Left lung (tissue), 10 donors: ENCODE data around the gene PTPRN2. TPM values are rescaled to one million over a fixed set of nuclear protein-coding genes. Genes with fewer than 3 reads are reported as not detected.
"Not testable (repeated sequence)": the region's sequence is repeated elsewhere in the genome, so short reads cannot be mapped to it uniquely, and the experiment has no call there.

Experiments
- ATAC-seq: fragments of 200-7000 bp; cut with Tn5 transposase; one replicate; pipeline ENCODE4 v1.9.1; 2020; ENCODE audit warnings: moderate library complexity
- DNase-seq, 4 donors: peaks; one replicate each; pipeline ENCODE4 v3.0.0-alpha.2; 2013 to 2020
- H3K27ac ChIP-seq, 2 donors: fragments of 200-600 bp; sonication (generic) in 1 of 2; one replicate each; pipeline versions ENCODE4 v1.5.0 to v1.8.0; 2020 to 2021
- H3K27me3 ChIP-seq, 2 donors: fragments of 200-600 bp; sonication (generic) in 1 of 2; one replicate each; pipeline versions ENCODE4 v1.5.0 to v1.8.0; 2020 to 2021
- H3K36me3 ChIP-seq, 2 donors: fragments of 200-600 bp; sonication (generic) in 1 of 2; one replicate each; pipeline versions ENCODE4 v1.5.0 to v1.8.0; 2020 to 2021
- H3K4me1 ChIP-seq, 2 donors: fragments of 200-600 bp; one replicate each; pipeline ENCODE4 v1.8.0; 2021
- H3K4me3 ChIP-seq, 2 donors: fragments of 200-600 bp; sonication (generic) in 1 of 2; one replicate each; pipeline versions ENCODE4 v1.5.0 to v1.8.0; 2020 to 2021; ENCODE audit warnings: mild to moderate bottlenecking in 1 of 2
- H3K9me3 ChIP-seq, 2 donors: fragments of 200-600 bp; sonication (generic) in 1 of 2; one replicate each; pipeline versions ENCODE4 v1.5.0 to v1.8.0; 2020 to 2021
- intact Hi-C, 2 donors: fragments of 100-400 bp; cut with DNase I; formaldehyde crosslinking; loops; one replicate each; pipeline versions ENCODE4 v1.11.2 to v1.14.2; 2022
- polyA plus RNA-seq, 6 donors: library from polyadenylated mRNA; unstranded; fragments of 120-200 nt; gene quantifications; one replicate each; pipeline ENCODE4 v1.2.1, GENCODE V29; 2013; ENCODE audit not compliant: insufficient read length in 6 of 6
- total RNA-seq, 2 donors: library from RNA; stranded (reverse); fragmentation: NEBNext Ultra II Directional; extraction: Animal tissue kit (Norgen Biotek cat#: 25700); gene quantifications; one replicate each; pipeline ENCODE4 v1.2.1, GENCODE V29; 2021
- TF ChIP-seq, protein P1 (sequence below), 2 donors: fragments of 200-600 bp; sonication (generic) in 1 of 2; IDR thresholded peaks; one replicate each; pipeline versions ENCODE4 v1.5.0 to v1.8.0; 2021; ENCODE audit warnings: antibody characterized with exemption in 2 of 2
- donor health status: DM: no; HTN: yes; CAD: no.
- donor health status: DM: no; HTN: no; CAD: no.

PTPRN2 gene
- total and polyA plus RNA-seq, 8 donors, result 4.0 to 7.8 (median 6.8) TPM

- not testable (repeated sequence) for H3K4me1 ChIP-seq, H3K36me3 ChIP-seq
These were observed 64.3 kb downstream of the PTPRN2 start for GRCh38 chr7:158523165-158523856.

GRCh38 chr7:158521795-158522194, 65.8 kb downstream of the PTPRN2 start:
- H3K27me3 ChIP-seq, H3K27ac ChIP-seq, H3K4me1 ChIP-seq, H3K9me3 ChIP-seq, H3K36me3 ChIP-seq, DNase-seq, ATAC-seq, H3K4me3 ChIP-seq, intact Hi-C loops: not testable (repeated sequence)

More at GRCh38 chr7:158523165-158523856, 64.3 kb downstream of the PTPRN2 start:
- DNase-seq, intact Hi-C loops, H3K27me3 ChIP-seq, H3K9me3 ChIP-seq, ATAC-seq, H3K4me3 ChIP-seq, H3K27ac ChIP-seq: not testable (repeated sequence)

DNA sequence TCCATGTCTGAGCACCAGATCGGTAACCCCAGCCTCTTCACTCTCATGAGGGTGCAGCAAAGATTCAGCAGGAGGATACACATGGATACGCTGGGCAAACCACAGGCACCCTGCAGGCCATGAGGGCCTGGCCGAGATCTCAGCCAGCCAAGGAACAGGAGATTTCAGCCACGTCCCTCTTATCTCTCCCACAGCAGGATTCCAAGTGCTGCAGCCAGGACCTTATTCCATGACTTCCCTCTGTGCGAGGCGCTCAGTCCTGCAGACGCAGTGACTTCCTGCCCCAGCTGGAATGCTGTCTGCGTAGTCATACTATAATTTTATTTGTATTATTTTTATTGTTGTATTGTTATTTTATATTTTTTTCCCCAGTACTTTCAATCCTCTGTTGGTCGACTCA, 66.8 kb downstream of the PTPRN2 start:
- H3K4me1 ChIP-seq, result no peaks in the 10 kb centered on the region
- intact Hi-C loops, result no loop called here
- ATAC-seq, result no peak
- H3K27me3 ChIP-seq, result peaks cover 0 to 6% of the 10 kb centered on the region in 2 donors
- TF ChIP-seq, protein P1, sequence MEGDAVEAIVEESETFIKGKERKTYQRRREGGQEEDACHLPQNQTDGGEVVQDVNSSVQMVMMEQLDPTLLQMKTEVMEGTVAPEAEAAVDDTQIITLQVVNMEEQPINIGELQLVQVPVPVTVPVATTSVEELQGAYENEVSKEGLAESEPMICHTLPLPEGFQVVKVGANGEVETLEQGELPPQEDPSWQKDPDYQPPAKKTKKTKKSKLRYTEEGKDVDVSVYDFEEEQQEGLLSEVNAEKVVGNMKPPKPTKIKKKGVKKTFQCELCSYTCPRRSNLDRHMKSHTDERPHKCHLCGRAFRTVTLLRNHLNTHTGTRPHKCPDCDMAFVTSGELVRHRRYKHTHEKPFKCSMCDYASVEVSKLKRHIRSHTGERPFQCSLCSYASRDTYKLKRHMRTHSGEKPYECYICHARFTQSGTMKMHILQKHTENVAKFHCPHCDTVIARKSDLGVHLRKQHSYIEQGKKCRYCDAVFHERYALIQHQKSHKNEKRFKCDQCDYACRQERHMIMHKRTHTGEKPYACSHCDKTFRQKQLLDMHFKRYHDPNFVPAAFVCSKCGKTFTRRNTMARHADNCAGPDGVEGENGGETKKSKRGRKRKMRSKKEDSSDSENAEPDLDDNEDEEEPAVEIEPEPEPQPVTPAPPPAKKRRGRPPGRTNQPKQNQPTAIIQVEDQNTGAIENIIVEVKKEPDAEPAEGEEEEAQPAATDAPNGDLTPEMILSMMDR (IDR thresholded peaks at IDR 0.05), result no peak
- DNase-seq, result no peak
- H3K27ac ChIP-seq, result no peak overlapping the region
- no peaks in the 10 kb centered on the region for H3K9me3 ChIP-seq
- no peak overlapping the region for H3K4me3 ChIP-seq
- H3K36me3 ChIP-seq, result no peaks in the 10 kb centered on the region

GRCh38 chr7:158519633-158520174, 67.9 kb downstream of the PTPRN2 start:
- no peaks in the 10 kb centered on the region for H3K9me3 ChIP-seq
- no peak for ATAC-seq
- no peaks in the 10 kb centered on the region for H3K36me3 ChIP-seq
- DNase-seq, result no peak
- intact Hi-C loops, result no loop called here
- no peak overlapping the region for H3K4me3 ChIP-seq
- H3K4me1 ChIP-seq, result no peaks in the 10 kb centered on the region
- peaks cover 0 to 6% of the 10 kb centered on the region in 2 donors for H3K27me3 ChIP-seq
- no peak overlapping the region for H3K27ac ChIP-seq
- TF ChIP-seq, protein P1 (IDR thresholded peaks at IDR 0.05), result no peak

DNA sequence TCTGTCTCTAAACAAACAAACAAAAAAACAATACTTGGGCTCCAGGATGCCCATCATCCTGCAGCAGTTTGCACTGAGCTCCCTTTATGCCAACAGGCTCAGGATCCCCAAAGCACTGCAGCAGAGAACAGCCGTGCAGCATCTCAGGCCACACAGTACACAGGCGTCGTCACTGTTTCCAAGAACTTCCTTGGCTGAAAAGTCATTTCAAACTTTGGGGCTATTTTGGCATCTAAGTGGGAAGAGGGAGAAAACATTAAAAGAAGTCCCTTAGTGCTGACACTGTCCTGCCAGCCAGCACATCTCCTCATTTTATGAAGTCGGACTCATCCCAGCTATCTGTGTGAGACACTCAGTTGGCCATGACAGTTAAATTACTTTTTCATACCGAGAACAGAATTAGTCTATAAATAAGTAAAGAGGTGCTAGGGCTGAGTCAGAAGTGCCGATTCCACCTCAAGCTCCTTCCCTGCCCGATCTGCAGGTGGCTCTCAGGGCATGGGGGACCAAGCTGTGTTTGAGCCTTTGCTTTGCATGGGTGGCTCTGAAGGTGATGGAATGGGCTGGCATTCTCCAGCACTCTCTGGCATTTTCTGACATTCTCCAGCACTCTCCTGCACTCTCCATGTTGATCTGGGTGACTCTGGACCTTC, 68.5 kb downstream of the PTPRN2 start:
- ATAC-seq, result no peak
- Histone ChIP-seq H3K27me3 (peaks cover 0 to 6% of the 10 kb centered on the region in 2 donors), H3K36me3 (no peaks in the 10 kb centered on the region), H3K9me3 (no peaks in the 10 kb centered on the region), H3K4me3 (no peak overlapping the region), H3K27ac (no peak overlapping the region), H3K4me1 (no peaks in the 10 kb centered on the region)
- intact Hi-C loops, result no loop called here
- no peak for DNase-seq
- TF ChIP-seq, protein P1 (IDR thresholded peaks at IDR 0.05), result no peak

GRCh38 chr7:158517571-158517970, 70.1 kb downstream of the PTPRN2 start:
- Histone ChIP-seq H3K4me3 (no peak overlapping the region), H3K36me3 (no peaks in the 10 kb centered on the region), H3K4me1 (no peaks in the 10 kb centered on the region), H3K27ac (no peak overlapping the region), H3K9me3 (no peaks in the 10 kb centered on the region), H3K27me3 (peaks cover 0 to 6% of the 10 kb centered on the region in 2 donors)
- ATAC-seq (no peak), DNase-seq (no peak)
- intact Hi-C loops, result no loop called here
- TF ChIP-seq, protein P1 (IDR thresholded peaks at IDR 0.05), result no peak
